GM19455 (cell line): ENCODE data around the gene ALAD.
"Not testable (repeated sequence)": the region's sequence is repeated elsewhere in the genome, so short reads cannot be mapped to it uniquely, and the experiment has no call there.

Experiments used
- ATAC-seq: cut with Tn5 transposase; IDR thresholded peaks from one replicate; pipeline ENCODE4 v1.9.1; 2021; ENCODE audit not compliant: unreplicated experiment

ALAD gene

DNA sequence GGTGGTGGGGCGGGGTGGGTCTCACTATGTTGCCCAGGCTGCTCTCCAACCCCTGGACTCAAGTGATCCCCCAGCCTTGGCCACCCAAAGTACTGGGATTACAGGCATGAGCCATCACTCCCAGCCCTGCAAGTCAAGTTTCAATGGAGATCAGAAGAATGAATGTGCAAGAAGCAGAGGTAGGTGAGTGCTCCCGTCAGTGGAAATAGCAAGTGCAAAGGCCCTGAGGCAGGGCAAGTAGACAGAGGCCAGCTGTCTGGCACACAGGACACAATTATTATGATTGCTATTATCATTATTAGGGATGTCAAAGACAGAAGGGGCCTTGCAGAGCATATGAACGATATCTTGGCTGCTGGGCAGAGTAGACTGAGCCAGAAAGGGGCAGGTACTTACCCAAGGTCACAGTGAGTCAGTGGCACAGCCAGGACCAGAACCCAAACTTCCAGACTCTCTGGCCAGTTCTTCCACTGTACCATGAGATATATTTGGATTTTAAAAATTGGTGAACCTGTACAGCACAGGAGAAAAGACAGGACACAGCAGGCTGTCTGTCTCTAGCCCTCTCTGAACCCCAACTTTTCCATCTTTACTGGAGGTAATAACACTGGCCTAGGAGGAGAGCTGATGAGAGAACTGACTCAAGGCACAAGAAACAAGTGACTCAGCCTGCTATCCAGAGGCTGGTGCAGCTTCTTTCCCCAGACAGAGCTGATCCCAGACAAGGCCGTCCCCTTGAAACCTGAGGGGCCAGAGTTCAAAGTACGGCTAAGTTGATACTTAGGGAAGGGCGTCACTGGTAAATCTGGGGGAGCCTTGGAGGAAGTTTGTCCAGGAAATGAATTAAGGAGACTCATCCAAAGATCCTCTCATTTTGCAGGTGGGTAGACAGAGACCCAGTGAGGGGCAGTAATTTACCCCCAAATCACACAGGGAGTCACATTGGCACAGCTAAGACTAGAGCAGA is 25.7 kb downstream of the ALAD start:
- ATAC-seq: no peak

DNA sequence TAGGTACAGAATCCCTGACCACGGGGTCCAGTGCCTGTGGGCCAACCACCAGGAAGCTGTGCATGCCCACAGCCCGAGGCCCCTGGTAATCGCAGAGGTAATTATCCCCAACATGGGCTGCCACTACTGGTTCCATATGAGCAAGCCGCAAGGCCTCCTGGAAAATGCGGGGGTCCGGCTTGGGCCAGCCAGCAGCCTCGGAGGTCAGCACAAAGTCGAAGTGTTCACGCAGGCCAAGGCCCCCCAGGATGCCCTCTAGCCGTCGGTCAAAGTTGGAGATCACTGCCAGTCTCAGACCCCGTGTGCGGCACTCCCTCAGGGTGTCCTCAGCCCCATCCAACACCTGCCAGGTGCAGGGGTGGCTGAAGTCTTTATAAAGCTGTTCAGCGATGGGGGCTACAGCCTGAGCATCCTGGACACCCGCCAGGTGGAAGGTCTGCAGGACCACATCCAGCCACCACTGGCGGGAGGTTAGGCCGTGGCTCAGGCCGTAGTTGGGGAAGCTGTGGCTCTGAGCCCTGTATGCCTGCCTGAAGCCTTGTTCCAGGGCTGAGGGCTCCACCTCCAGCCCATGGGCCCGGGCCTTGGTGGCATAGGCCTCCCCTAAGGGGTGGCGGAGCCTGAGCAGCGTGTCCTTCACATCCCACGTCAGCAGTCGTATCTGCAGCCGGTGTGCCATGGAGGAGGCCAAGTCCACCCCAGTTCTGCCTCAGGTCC is 27.2 kb downstream of the ALAD start:
- ATAC-seq: no peak

DNA sequence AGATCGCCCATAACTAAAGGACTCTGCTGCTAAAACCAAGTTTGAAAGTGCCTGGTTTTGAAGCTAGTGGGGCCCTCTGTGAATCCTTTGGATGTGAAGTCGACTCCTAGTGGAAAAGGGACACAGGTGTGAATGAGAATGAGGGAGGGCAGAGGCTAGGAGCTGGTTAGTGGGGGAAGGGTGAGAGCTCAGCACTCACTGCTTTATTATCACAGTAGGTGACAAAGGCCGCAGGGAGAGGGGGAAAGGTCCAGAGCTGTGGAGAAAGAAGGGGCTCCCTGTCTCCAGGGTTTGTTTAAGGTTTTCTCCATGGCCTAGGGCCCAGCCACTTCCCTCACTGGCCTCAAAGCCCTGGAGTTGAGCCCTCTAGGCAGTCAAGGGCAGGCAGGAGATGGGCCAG is 27.8 kb downstream of the ALAD start:
- no peak for ATAC-seq

DNA sequence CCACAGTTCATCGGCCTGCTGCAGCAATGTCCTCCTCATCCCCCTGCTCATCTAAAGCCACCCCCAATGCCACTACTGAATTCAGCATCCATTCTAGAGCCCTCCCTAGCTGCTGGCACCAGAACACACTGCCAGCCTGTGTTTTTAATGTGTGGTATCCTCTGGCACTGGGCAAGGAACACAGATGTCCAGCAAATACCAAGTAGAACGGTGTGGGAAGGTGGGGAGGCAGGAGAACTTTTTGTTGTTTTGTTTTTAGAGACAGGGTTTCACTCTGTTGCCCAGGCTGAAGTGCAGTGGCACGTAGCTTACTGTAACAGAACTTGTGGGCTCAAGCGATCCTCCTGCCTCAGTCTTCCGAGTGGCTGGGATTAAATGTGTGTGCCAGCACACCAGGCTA is 29.0 kb downstream of the ALAD start:
- ATAC-seq: no peak

DNA sequence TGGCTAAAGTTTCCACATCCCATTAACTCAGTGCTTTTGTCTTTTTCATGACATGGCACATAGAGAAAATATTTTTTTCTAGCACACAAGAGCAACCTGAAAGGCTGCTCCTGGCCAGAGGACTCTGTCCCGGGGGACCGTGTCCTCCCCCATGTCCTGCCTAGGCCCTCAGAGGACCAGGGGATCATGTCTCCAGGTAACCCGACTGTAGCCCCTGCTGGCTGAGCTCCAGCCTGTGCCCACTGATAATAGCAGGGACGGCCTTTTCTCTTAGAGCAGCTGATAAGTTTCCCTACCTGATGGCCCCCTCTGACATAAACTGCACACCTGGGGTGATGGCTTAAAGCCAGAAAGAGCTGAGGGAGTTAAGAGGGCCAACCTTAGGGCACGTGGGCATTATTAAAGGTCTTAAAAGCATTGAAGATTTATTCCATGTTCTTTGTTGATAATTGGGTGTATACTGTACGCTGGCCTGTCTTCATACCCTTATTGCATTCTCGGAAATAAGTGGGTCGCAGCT is 30.2 kb downstream of the ALAD start:
- ATAC-seq: no peak

- ATAC-seq: no peak
Observed at GRCh38 chr9:113369855-113370140, 31.3 kb downstream of the ALAD start.

DNA sequence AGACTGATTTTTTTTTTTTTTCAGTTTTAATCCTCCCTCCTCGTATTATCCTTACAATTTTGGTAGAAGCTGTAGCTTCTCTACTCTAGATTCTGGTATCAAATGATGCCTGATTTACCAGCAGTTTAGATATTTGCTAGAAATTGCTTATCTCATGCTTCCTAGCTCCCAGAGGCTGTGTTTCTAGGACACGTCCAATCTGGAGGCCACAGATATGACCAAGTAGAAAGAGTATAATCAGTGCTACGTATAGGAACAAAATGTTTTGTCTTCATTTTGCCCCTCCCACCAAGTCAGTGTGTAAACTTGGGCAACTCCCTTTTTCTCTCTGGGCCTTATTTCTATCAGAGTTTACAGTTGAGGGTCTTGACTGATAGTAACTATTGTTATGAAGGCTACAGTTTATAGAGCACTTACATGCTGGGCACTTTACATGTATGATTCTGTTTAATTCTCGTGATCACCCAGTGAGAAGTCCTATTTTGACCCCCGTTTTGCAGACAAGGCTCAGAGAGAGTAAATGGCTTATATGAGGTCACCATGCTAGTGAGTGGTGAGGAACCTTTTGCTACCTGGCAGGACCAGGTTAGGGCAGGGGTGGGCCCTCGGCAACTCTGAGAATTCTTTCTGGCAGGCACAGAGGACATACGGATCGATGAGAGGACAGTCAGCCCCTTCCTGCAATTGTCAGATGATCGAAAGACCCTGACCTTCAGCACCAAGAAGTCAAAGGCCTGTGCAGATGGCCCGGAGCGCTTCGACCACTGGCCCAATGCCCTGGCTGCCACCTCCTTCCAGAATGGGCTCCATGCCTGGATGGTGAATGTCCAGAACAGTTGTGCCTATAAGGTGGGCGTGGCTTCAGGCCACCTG is 31.9 kb downstream of the ALAD start:
- ATAC-seq: no peak

DNA sequence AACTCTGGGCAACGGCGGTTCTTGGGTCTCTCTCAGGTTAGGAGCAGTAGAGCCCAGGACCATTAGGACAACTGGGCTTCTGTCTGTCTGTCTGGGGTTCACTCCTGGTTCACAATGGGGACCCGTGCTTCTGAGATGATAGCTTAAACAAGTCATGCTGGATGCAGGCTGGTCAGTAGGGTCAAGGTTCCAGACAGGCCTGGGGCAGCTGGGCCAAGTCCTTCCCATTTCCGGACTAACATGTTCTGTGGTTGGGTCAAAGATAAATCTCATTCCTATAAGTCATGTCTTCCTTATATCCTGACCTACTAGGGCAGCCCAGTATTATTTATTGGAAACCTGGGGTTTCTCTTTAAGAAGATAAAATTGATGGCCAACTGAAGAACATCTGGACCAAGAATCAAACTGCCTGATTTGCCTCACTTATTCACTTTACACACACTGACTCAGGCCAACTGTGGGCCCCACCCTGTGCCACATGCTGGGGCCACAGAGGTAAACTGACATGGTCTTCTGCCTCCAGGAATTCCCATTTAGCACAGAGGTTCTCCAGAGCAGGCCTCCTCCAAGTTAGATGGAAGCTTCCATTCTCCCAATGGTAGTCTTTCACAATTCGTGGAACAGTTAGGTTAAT is 32.6 kb downstream of the ALAD start:
- no peak for ATAC-seq

- ATAC-seq: not testable (repeated sequence)
Observed at GRCh38 chr9:113365652-113366051, 35.4 kb downstream of the ALAD start.

DNA sequence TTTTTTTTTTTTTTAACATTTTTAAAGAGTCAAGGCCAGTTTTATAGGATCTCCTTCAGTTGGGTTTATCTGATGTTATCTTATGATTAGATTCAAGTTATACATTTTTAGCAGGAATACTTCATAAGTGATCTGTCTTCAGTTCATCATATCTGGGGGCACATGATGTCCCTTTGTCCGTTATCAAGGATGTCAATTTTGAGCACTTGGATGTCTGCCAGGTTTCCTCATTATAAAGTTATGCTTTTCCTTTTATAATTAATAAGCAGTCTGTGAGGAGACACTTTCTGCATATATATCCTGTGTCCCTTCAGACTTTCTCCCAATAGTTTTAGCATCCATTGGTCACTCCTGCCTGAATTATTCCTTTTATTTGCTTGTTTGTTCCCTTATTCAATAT is 36.1 kb downstream of the ALAD start:
- ATAC-seq: no peak

GRCh38 chr9:113363336-113363735 is 37.7 kb downstream of the ALAD start:
- ATAC-seq: no peak

- ATAC-seq: no peak
Observed at GRCh38 chr9:113361304-113362018, 39.6 kb downstream of the ALAD start.

DNA sequence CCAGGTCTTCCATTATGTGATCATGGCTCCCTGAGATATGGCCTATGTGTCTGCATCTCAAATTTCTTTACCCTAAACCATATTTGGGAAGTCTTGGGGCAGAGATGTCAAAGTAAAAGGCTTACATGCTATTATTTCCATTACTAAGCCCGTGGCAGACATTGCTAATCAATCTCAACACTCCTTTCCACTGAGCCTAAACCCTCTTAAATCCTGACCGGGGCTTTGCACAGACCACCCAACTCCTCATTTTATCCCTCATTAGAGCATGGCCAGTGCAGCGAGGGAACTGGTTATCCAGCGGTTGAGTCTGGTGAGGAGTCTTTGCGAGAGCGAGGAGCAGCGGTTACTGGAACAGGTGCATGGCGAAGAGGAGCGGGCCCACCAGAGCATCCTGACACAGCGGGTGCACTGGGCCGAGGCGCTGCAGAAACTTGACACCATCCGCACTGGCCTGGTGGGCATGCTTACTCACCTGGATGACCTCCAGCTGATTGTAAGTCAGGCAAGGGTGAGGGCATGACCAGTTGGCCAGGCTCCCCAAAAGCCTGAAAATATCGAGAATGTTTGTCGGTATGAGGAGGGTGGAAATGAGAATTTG is 40.7 kb downstream of the ALAD start:
- no peak for ATAC-seq

- ATAC-seq: no peak
Observed at GRCh38 chr9:113359385-113359784, 41.7 kb downstream of the ALAD start.

GRCh38 chr9:113356686-113357292 is 44.3 kb downstream of the ALAD start:
- no peak for ATAC-seq

- no peak for ATAC-seq
Observed at GRCh38 chr9:113355040-113355596, 46.0 kb downstream of the ALAD start.

DNA sequence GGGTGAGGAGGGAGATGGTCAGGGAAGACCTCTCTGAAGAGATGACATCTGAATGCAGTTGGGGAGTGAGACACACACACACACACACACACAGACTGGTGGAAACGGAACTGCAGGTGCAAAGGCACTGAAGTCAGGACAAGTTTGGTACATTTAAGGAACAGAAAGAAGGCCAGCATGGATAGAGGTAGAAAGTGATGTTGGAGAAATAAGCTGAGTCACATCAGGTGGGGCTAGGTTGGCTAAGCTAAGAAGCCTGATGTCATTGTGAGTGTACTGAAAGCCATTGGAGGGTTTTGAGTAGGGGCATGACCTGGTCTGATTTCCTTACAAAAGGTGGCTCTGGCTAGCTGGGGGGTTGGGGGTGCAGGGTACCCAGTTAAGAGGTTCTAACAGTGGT is 48.7 kb downstream of the ALAD start:
- ATAC-seq: no peak

DNA sequence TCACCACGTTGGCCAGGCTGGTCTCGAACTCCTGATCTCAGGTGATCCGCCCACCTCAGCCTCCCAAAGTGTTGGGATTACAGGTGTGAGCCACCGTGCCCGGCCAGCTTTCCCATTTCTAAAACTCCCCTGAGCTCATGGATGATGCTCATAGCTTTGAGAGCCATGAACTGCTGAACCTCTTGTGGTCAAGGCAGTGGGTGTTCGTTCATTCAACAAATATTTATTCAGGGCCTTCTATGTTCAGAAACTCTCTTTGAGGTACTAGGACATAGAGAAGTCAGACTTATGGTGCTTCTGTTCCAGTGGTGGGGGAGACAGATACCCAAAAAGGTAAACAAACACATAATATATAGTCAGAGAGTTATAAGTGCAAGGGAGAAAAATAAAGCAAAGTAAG is 49.1 kb downstream of the ALAD start:
- no peak for ATAC-seq

- ATAC-seq: no peak
Observed at GRCh38 chr9:113350937-113351336, 50.1 kb downstream of the ALAD start.
